K562 (cell line): Measurements from ENCODE around the gene MYL12A. TPM values are rescaled to one million over a fixed set of nuclear protein-coding genes. Genes with fewer than 3 reads are reported as not detected.

Source experiments
- ARNT ChIP-seq, 2 experiments: fragments of 450-650 bp; IDR thresholded peaks; 2 replicates each; pipeline ENCODE4 v1.6.1; 2016; ENCODE audit warnings: mild to moderate bottlenecking in 1 of 2
- COPS2 ChIP-seq: fragments of 450-650 bp; conservative IDR thresholded peaks from 2 replicates; pipeline ENCODE4 v1.6.1; 2016; ENCODE audit warnings: mild to moderate bottlenecking, moderate library complexity
- ELF1 ChIP-seq: fragments of 200-800 bp; sonication (Bioruptor generic); IDR thresholded peaks from 2 replicates; pipeline ENCODE4 v1.6.1; 2016; ENCODE audit warnings: missing genetic modification characterization, missing compliant biosample characterization
- KAT8 ChIP-seq: fragments of 450-650 bp; IDR thresholded peaks from 2 replicates; pipeline ENCODE4 v1.6.1; 2016; ENCODE audit warnings: low read depth, mild to moderate bottlenecking
- MAZ ChIP-seq, 2 experiments: fragments of 450-650 bp in 1 of 2; sonication (generic) in 1 of 2; formaldehyde crosslinking; IDR thresholded peaks in 1 of 2; conservative IDR thresholded peaks in 1 of 2; 2 replicates each; pipeline versions ENCODE4 v1.4.0 to v1.5.0; 2020; ENCODE audit warnings: mild to moderate bottlenecking in 1 of 2, missing genetic modification reagents in 1 of 2
- MCM3 ChIP-seq: fragments of 450-650 bp; IDR thresholded peaks from 2 replicates; pipeline ENCODE4 v1.6.1; 2016
- NR4A1 ChIP-seq, 2 experiments: fragments of 250-450 bp in 1 of 2; fragments of 450-650 bp in 1 of 2; sonication (Bioruptor Pico) in 1 of 2; IDR thresholded peaks; 2 replicates each; pipeline versions ENCODE4 v1.4.0 to v1.6.1; 2016 to 2020; ENCODE audit warnings: mild to moderate bottlenecking in 2 of 2, missing compliant biosample characterization in 1 of 2, missing genetic modification characterization in 1 of 2, moderate library complexity in 1 of 2
- POLR2H ChIP-seq: IDR thresholded peaks from 2 replicates; pipeline ENCODE4 v1.6.1; 2016; ENCODE audit warnings: missing genetic modification characterization, low read depth, mild to moderate bottlenecking, control low read depth, missing compliant biosample characterization, moderate library complexity
- RAD51 ChIP-seq: fragments of 450-650 bp; IDR thresholded peaks from 2 replicates; pipeline ENCODE4 v1.7.1; 2016; ENCODE audit warnings: low read depth, mild to moderate bottlenecking, borderline replicate concordance
- SAFB ChIP-seq: fragments of 200-400 bp; formaldehyde crosslinking; IDR thresholded peaks from 2 replicates; pipeline ENCODE4 v1.6.1; 2017; ENCODE audit warnings: low read depth, low read length, borderline replicate concordance
- SMAD4 ChIP-seq: fragments of 250-450 bp; sonication (Bioruptor Pico); conservative IDR thresholded peaks from 2 replicates; pipeline ENCODE4 v1.8.0; 2021; ENCODE audit warnings: inconsistent platforms, mild to moderate bottlenecking, moderate library complexity
- TAL1 ChIP-seq: fragments of 450-650 bp; IDR thresholded peaks from 2 replicates; pipeline ENCODE4 v1.6.1; 2016; ENCODE audit warnings: mild to moderate bottlenecking
- TEAD1 ChIP-seq, 2 experiments: fragments of 450-650 bp in 1 of 2; sonication (generic) in 1 of 2; formaldehyde crosslinking; IDR thresholded peaks; 2 replicates each; pipeline versions ENCODE4 v1.4.0 to v1.8.0; 2020 to 2022; ENCODE audit warnings: mild to moderate bottlenecking in 2 of 2, missing genetic modification reagents in 1 of 2
- TGIF2 ChIP-seq: sonication (generic); formaldehyde crosslinking; IDR thresholded peaks from 2 replicates; pipeline ENCODE4 v1.8.1; 2022; ENCODE audit warnings: mild to moderate bottlenecking, missing genetic modification reagents, moderate library complexity
- WHSC1 ChIP-seq: IDR thresholded peaks from one replicate; pipeline ENCODE4 v1.6.1; 2012; ENCODE audit warnings: low read length, control low read depth, inconsistent platforms
- polyA plus RNA-seq, 8 experiments: library from polyadenylated mRNA; depleted of rRNA in 4 of 8; stranded (reverse) in 5 of 8; unstranded in 3 of 8; fragments of >200 nt; fragmentation: Nextera tagmentation in 2 of 8; fragmentation: Illumina TruSeq in 1 of 8; extraction: Ambion mirVana in 2 of 8; extraction: Trizol in 1 of 8; gene quantifications; 2 replicates each; pipeline versions ENCODE4 v1.2.1 to v1.2.3, GENCODE V29; 2011 to 2014; ENCODE audit warnings: inconsistent platforms in 1 of 8, missing spikeins in 1 of 8
- total RNA-seq, 7 experiments: library from RNA; depleted of rRNA in 6 of 7; stranded (reverse); fragments of >200 nt in 6 of 7; fragmentation: Illumina TruSeq in 2 of 7; extraction: Trizol in 2 of 7; gene quantifications; 2 replicates each; pipeline versions ENCODE4 v1.2.1 to v1.2.3, GENCODE V29; 2011 to 2021; ENCODE audit warnings: low replicate concordance in 1 of 7
- TF ChIP-seq, protein P1 (sequence below): sonication (generic); formaldehyde crosslinking; IDR thresholded peaks from 2 replicates; pipeline ENCODE4 v1.8.0; 2023; ENCODE audit warnings: missing genetic modification reagents, mild to moderate bottlenecking, borderline replicate concordance
- TF ChIP-seq, protein P2 (sequence below): fragments of 250-450 bp; sonication (Bioruptor Pico); IDR thresholded peaks from 2 replicates; pipeline ENCODE4 v1.8.0; 2021; ENCODE audit warnings: mild to moderate bottlenecking, moderate library complexity
- TF ChIP-seq, protein P3 (sequence below): IDR thresholded peaks from 2 replicates; pipeline ENCODE4 v1.6.1; 2014; ENCODE audit warnings: antibody characterized with exemption

The MYL12A gene
- total and polyA plus RNA-seq, 9 of the 15 experiments (the other 6 are each of a cell fraction or from before 2014, with no cell fraction given): 308 to 1,031 (median 559) TPM

- TF ChIP-seq, protein P1, sequence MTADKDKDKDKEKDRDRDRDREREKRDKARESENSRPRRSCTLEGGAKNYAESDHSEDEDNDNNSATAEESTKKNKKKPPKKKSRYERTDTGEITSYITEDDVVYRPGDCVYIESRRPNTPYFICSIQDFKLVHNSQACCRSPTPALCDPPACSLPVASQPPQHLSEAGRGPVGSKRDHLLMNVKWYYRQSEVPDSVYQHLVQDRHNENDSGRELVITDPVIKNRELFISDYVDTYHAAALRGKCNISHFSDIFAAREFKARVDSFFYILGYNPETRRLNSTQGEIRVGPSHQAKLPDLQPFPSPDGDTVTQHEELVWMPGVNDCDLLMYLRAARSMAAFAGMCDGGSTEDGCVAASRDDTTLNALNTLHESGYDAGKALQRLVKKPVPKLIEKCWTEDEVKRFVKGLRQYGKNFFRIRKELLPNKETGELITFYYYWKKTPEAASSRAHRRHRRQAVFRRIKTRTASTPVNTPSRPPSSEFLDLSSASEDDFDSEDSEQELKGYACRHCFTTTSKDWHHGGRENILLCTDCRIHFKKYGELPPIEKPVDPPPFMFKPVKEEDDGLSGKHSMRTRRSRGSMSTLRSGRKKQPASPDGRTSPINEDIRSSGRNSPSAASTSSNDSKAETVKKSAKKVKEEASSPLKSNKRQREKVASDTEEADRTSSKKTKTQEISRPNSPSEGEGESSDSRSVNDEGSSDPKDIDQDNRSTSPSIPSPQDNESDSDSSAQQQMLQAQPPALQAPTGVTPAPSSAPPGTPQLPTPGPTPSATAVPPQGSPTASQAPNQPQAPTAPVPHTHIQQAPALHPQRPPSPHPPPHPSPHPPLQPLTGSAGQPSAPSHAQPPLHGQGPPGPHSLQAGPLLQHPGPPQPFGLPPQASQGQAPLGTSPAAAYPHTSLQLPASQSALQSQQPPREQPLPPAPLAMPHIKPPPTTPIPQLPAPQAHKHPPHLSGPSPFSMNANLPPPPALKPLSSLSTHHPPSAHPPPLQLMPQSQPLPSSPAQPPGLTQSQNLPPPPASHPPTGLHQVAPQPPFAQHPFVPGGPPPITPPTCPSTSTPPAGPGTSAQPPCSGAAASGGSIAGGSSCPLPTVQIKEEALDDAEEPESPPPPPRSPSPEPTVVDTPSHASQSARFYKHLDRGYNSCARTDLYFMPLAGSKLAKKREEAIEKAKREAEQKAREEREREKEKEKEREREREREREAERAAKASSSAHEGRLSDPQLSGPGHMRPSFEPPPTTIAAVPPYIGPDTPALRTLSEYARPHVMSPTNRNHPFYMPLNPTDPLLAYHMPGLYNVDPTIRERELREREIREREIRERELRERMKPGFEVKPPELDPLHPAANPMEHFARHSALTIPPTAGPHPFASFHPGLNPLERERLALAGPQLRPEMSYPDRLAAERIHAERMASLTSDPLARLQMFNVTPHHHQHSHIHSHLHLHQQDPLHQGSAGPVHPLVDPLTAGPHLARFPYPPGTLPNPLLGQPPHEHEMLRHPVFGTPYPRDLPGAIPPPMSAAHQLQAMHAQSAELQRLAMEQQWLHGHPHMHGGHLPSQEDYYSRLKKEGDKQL (CRISPR knock-in tag): no peak
- TF ChIP-seq WHSC1: no peak
- TF ChIP-seq SAFB: no peak
- TF ChIP-seq, protein P2, sequence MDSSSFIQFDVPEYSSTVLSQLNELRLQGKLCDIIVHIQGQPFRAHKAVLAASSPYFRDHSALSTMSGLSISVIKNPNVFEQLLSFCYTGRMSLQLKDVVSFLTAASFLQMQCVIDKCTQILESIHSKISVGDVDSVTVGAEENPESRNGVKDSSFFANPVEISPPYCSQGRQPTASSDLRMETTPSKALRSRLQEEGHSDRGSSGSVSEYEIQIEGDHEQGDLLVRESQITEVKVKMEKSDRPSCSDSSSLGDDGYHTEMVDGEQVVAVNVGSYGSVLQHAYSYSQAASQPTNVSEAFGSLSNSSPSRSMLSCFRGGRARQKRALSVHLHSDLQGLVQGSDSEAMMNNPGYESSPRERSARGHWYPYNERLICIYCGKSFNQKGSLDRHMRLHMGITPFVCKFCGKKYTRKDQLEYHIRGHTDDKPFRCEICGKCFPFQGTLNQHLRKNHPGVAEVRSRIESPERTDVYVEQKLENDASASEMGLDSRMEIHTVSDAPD (CRISPR knock-in tag): no peak
- TF ChIP-seq, protein P3, sequence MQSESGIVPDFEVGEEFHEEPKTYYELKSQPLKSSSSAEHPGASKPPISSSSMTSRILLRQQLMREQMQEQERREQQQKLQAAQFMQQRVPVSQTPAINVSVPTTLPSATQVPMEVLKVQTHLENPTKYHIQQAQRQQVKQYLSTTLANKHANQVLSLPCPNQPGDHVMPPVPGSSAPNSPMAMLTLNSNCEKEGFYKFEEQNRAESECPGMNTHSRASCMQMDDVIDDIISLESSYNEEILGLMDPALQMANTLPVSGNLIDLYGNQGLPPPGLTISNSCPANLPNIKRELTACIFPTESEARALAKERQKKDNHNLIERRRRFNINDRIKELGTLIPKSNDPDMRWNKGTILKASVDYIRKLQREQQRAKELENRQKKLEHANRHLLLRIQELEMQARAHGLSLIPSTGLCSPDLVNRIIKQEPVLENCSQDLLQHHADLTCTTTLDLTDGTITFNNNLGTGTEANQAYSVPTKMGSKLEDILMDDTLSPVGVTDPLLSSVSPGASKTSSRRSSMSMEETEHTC: 0 out of 2 replicates have a peak, but pooled peaks have one; percentile 21
- TF ChIP-seq POLR2H (tag): no peak
- no peak for TF ChIP-seq COPS2
- TF ChIP-seq MCM3: no peak
- no peak for TF ChIP-seq KAT8
- peak; percentile 98 for TF ChIP-seq RAD51
- TF ChIP-seq TGIF2: peak; percentile 96
- no peak for TF ChIP-seq ELF1 (tag)
- TF ChIP-seq MAZ (CRISPR knock-in tag; conservative IDR thresholded peaks at IDR 0.05 in 1 of 2, IDR thresholded peaks at IDR 0.05 in 1 of 2): peak; percentile 42 to 62
- TF ChIP-seq ARNT (IDR thresholded peaks at IDR 0.05): peak; percentile 34 to 67; a peak in 2 of 4 replicates
- TF ChIP-seq TEAD1 (CRISPR knock-in tag; IDR thresholded peaks at IDR 0.05): peak; percentile 99 to 100
- TF ChIP-seq TAL1: no peak
- peak; percentile 53; the same call in 1 of the 2 replicates for TF ChIP-seq SMAD4 (CRISPR knock-in tag)
- no peak for TF ChIP-seq NR4A1 (CRISPR knock-in tag; IDR thresholded peaks at IDR 0.05)
- TF ChIP-seq NR4A1 (tag; IDR thresholded peaks at IDR 0.05): no peak
These were observed at the start of gene MYL12A (continued) for GRCh38 chr18:3247240-3248061.
